ENCODE measurements around the gene SALL3.

Gene SALL3

DNA sequence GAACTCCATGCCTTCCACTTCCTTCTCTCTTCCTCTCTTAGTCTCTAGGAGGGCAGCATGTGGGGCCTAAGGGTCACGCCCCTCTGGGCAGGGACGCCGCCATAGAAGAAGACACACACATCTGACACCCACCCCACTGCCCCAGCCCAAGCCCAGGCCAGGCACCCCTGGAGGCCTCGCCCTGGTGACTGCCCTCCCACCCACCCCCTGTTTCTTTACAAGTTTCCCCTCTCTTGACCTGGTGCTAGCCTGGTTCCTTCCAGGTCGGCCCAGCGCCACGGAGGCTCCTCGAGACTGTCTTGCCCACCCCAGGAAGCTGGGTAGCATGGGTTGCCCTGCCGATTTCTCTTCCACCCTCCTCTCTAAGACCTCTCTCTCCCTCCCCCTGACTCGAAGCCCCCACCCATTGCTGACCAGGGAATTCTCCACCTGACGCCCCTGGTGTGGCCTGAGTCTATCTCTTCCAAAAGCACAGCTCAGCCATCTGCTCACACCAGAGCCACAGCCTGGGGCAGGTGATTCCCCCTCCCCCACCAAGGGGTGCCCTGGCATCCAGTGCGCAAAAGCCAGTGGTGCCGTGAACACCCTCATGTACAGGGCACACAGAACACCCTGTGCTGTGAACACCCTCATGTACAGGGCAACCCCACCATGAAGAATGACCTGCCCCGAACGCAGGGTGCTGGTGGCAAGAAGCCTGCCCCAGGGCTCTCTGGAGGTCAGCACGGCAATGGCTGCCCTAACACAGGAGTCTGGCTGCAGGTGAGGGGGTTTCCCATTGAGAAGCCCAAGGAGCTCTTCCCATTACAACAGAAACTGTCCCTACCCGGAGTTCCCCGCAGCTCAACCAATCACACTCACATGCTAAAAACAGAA is 13.5 kb upstream of the SALL3 start:
- no peak for DNase-seq

DNA sequence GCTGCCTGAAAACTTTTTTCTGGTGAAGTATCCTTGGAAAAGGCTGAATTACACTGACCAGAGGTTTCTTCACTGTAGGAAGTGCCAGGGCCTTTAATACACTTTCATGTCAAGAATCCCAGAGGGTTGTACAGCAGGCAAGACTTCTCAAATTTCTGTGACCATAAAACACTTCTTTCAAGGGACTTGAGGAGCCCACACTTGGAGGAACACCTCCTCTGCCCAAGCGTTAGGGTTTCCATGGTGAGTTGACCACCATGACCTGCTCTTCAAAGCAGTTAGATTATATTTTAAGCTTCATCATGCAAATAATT is 12.9 kb upstream of the SALL3 start:
- no peak for DNase-seq

DNA sequence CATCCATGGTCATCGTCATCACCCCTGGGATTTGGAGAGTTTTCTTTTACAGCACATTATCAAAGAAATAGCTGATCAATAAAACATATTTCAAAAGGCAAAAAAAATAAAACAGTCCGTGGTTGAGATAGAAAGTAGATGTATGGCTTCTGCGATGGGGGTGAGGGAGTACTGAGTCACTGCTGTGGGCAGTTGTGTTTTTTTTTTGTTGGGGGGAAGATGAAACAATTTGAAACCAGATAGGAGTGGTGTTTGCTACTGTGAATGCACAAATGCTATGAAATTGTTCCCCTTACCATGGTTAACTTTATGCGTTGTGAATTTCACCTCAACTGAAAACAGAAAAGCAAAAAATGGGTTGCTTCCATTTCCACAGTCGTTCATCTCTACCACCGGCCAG is 11.9 kb upstream of the SALL3 start:
- no peak for DNase-seq

DNA sequence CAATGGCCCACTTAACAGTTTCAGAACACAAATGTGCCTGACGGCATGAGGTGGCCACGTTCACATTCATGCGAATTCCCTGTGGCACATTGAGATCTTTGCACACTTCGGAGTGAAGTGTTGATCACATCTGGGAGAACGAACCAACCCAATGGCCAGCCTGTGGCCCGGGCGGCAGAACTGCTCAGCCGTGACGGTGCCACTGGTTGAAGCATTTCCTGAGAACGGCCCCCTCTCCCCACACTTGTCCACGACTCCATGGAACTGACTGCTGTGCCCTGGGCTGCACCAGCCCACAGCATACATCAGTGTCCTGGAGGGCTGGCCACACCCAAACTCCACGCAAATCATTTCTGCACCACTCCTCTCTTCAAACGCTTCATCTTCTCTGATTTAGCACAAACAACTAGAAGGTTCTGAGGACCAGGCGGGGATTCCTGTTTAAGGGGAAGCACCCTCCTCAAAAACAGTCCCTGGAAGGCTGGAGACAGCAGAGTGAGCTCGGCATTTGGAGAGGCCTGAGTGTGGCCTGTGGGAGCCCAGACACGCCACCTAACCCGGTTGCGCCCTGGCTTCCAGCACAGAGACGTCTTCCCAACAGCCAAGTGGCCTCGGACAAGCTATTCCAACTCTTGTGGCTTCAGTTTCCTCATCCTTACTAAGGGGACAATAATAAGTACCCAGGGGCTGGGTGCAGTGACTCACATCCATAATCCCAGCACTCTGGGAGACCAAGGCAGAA is 9.9 kb upstream of the SALL3 start:
- no peak for DNase-seq

DNA sequence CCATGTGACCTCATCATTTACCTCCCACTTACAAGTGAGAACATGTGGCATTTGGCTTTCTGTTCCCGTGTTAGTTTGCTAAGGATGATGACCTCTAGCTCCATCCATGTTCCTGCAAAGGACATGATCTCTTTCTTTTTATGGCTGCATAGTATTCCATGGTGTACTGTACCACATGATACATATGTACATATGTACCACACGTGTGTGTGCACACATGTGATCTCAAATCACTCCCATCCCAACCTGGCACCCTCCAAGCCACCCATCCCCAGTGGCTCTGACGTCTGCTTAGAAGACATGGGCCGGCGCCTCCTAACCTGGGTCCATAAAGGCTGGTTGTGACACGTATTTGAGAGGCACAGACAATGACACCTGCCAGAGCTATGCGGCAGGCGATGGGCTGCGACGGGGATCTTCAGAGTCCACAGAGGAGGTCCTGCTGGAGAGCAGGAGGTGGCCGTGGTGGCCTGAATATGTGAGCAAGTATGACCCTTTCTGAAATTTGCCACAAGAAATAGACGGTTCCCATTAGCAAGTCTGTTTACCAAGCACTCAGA is 8.8 kb upstream of the SALL3 start:
- DNase-seq: no peak

DNA sequence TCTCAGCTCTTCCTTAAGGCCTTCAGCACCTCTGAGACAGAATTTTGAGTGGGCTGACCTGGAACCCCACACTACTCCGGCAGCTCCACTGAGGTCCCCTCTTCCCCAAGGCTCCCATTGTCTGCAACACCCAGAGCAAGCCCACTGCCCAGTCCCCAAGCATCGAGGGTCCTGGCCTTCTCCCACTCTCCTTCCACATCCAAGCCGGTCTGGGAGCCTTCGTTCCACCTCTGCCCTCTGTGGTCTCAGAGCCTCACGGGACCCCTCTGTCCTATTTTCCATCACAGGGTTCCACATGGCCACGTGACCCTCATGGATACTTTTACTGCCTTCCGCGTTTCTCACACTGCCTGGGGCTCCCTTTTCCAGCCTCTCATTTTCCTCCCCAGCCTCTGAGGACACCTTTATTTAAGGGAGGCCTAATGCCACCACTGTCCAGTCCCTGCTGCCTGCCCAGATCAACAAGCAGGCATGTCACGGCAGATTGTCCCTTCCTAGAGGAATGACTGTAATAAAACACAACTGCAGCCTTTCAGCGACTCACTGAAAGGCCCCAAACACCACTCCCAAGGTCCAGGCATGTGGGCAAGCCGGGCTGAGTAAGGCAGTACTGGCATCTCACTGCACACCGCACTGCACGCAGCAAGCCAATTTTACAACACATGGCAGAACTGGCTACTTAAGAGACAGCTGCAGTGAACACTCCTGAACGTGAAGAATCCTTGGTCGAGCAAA is 7.9 kb upstream of the SALL3 start:
- no peak for DNase-seq

DNA sequence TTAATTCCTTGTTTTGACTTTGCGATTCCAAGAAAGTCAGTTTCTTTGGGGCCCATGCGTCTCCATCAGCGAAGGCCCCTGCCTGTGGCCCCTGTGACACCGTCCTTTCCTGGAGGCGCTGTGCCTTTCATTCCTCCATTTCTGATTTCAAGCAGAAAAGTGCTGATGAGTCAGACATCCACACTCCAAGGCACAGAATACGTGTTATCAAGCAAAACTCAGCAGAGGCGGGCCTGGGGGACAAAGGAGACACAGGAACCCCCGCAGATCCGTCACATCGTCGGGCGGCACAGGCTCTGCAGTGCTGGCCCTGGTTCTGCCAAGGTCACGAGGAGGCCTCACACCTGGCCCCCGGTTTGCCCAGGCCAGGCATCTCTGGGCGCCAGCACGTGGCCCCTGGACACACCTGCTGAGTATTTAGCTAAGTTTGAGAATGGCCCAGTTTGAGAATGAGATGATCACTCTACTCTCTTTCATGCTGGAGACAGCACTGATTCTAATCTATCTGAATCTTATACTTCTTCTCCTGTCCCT is 7.2 kb upstream of the SALL3 start:
- no peak for DNase-seq

DNA sequence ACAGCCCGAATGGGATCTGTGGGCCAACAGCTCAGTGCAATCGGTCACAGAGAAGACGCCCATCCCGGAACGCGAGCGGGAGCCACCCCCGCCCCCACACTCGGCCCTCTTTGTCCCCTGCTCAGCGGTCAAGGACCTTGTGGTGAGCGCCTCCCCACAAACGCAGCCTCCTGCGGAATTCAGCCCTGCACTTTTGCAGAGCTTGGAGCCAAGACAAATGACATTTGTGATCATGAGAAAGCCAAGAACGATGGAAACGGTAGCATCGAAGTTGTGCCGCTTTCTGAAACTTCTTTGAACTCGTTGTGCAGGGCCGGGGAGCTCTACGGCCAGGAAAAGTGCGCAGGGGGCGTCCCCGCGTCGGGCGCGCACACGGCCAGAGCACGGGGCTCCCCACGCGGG is 6.7 kb upstream of the SALL3 start:
- no peak for DNase-seq

DNA sequence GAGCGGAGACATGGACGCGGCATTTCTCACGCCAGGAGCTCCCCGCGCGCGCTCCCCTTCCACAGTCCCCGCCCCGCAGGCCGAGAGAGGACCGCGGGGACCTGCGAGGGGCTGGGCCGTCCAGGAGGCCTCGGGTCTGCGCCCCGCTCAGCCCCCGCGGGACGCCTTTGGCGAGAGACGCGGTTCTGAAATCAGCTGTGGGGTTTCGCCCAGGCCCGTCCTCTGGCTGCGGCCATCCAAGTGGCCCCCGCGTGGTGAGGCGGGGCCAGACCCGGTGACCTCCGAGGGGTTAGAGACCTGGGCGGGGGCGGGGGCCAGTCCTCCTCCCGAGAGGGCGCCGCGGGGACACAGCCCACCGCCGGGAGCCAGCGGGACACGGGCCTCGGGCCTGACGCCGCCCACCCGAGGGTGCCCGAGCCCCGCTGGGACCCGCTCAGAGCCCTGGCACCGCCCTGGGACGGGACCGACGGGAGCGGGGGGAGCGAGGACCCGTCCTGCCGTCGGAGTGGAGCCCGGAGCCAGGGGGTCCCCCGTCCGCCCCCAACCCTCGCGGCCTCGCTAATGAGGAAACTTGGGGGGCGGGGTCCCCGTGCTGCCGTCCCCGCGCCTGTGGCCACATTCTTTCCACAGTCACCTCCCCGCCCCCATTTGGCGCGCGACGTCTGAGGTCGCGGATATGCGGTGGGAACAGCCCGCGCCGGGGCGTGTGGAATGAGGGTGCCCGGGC is 6.1 kb upstream of the SALL3 start:
- DNase-seq: no peak

DNA sequence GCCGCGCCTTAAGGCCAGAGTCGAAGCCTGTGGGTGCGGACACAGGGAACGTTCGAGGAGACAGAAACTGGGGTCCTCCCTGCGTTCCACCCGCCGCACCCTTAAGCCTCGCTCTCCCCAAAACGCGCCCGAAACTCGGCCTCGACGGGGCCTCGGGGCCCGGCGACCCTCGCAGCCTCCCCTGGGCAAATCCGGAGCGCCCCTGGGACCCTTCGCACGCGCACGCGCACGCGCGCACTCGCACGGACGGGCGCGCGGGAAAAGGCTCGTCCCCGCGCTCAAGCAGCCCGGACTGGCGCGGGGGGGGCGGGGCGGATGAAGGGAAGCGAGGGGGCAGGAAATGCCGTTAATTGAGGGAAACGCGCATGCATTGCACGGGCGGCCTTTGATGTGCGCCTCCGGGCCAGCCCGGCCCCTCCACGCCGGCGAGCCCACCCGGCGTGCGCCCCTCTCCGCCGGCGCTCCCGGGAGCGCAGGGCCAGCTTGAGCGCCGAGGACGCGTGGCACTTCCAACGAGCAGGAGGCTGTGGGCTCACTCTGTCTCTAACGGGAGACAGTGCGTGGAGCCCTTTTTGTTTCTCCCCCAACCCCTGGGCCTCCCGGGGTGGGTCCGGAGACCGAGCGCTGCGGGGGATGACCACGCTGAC is 5.4 kb upstream of the SALL3 start:
- DNase-seq: no peak

DNA sequence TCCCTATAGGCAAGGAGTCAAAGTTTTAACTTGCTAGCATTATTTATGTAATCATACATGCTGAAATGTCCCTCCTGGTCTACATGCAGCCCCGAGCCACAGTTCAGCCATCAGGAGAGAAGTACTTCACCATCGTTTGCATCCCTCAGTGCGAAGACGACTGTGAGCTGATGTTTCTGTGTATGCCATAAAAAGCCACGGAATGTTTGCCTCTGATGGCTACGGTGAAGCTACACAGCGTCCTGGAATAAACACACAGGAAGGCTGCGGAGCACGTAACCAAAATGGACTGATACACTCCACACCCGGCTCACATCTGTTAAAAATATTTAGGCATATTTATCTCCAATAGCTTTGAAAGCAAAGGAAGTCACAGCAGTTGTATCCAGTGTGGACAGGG is 4.3 kb upstream of the SALL3 start:
- no peak for DNase-seq

DNA sequence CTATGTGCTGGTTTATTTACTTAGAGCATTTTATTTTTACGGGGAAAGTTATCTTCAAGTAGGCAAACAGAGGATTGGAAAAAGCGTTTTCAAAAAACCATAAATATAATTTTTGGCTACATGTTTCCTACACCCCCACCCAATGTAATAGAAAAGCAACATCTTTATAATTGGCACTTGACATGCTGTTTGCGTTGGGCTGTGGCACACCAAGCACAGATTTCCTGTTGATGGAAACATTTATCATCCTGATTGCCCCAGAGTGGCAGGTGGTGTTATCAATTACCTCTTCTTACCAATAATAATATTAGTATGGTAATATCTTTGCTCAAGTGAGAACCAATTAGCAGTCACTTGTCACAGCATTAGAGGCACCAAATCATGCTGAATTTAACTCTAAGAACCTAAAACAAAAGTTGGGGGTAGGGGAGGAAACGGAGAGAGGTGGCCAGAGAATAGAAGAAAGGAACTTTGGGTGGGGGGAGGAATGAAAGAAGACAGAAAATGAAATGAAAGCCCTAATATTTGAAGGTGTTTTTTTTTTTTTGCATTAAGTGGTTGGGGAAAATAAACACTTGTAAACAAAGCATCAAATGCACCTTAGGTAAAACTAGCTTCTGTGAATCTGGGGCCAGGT is 3.8 kb upstream of the SALL3 start:
- no peak for DNase-seq

DNA sequence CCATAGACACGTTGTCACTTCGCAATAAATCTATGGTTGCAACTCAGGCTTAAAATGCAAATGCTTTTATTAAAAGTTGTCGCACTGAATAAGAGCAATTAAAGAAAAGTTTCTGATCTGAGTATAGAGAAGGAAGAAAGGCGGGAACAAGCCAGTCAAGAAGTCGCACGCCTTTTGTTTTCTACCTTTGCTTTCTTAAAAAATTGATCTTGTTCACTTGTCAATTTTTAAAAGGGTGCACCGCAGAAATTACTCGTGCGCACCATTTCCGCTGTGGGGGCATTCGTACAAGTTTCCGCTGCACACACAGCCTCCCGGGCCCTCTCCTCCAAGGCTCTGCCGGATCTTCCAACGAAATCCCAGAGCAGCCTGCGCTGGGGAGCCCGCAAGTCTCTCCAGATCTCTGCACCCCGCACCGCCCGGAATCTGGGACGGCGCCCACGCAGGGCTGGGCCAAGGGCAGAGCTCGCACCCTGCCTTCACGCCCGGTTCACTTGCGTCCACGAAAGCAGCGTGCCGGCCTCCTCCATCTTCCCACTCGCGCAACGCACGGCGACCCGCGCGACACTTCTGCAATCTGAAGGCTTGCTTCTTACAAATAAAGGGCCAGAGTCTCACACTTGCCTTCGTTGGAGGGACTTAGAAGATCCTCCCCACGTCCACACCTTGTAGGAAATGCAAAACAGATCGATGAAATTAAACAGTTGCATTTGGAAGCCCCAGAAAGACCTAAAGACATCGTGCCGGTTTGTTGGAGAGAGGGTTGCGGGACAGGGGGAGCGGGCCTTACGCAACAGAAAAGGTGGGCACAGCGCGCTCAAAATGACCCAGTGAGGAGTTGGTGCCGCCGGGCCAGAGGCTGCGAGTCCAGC is 2.6 kb upstream of the SALL3 start:
- DNase-seq: no peak

DNA sequence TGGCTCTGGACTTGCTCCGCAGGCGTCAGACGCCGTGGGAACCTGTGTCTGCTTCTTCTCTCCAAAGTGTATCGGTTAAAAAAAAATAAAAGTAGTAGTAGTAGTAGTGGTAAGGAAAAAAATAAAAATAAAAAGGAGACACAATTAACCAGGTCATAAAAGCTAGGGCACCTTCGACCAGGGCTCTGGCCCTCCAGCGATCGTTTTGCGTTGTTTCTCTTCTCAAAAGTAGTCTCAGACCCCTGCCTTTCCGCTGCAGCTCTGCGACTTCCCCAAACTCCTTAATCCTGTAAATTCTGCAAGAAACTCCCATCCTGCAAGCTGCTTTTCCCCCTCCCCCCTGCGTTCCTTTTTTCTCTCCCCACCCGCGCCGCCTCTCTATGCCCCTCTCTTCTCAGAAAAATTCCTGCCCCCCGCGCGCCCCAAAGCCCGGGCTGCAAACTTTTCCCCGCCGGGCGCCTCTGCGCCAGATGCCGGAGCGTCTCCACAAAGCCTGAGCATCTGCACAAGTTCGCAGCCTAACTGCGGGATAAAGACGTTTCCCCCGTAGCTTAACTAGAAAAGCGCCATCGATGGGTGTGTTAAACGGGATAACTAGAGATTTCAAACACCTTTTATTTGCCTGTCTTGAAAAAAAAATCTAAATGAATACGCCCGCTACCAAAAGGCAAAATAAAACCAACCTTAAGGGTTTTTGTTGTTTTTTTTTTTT is 1.8 kb upstream of the SALL3 start:
- no peak for DNase-seq

DNA sequence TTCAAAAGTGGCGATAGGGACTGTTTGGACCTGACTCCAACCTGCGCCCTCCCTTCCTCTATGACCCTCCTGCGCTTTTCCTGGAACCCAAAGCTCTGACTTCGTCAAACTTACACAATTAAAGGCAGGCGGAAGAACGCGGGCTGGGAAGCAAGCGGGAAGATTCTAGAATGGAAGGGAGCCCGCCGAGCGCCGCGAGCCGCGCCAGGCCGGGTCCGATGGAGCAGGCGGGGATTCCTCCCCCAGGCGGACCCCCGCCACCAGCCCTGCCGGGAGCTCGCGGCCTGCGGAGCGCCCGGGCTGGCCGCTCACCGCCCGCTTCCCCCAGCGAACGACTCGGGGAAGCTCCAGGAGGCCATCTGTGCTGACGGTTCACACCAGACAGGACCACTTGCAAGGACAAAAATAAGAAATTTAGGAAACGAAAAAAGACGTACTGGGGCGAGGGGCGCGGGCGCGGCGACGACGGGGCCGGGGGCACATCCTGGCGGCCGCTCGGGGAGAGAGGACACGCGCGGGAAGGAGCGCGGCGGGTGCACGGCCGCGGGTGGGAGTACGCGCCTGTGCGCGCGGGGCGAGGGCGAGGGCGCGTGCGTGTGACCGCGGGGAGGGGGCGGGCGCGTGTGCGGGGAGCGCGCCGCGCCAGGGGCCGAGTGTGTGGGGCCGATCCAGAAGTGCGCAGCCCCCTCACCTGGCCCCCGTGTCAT is 1.1 kb upstream of the SALL3 start:
- DNase-seq: no peak

DNA sequence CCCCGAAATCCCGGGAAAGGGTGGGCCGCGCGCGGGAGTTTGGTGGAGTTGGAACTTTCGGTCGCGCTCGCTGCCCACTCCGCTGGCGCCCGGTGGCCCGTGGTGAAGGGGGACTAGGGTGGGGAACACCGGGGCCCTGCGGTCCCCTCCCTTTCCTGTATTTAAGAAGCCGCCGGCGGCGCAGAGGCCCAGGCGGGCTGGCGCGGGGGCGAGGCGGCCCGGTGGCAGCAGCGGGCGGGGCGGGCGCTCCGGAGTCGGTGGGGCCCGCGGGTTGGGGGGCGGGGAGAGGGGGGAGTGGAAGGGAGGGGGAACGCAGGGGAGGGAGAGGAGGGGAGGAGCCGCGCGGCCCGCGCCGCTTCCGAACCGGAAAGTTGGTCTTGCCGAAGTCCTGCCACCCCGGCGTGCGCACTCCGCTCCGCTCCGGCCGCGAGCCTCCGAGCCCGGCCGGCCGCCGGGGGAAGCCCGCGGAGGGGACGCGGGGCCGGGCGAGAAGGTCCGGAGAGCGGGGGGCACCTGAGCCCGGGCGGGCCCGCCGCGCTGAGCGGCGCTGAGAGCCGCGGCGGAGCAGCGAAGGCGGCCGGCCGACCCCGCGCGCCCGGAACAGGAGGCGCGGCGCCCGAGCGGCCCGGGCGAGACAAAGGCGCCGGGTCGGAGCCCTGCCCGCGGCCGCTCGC is 425 bp upstream of the SALL3 start:
- no peak for DNase-seq

DNA sequence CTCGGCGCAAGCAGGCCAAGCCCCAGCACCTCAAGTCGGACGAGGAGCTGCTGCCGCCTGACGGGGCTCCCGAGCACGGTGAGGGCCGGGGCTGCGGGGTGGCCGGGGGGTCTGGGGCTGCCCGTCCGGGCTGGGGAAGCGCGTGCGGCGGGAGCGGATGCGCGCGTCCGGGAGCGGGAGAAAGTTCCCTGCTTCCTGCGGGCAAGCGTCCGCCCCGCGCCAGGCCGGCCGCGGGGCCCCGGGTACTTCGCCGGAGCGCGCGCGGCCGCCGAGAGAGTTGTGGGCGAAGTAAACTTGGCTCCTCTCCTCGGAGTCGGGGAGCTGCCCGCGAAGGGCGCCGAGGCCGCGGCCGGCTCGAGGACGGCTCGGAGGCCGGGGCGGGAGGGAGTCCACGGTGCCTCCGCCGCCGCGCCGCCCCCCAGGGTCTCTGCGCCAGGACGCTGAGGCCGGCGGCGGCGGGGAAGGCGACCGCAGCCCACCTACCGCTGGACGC is 707 bp downstream of the SALL3 start:
- no peak for DNase-seq

DNA sequence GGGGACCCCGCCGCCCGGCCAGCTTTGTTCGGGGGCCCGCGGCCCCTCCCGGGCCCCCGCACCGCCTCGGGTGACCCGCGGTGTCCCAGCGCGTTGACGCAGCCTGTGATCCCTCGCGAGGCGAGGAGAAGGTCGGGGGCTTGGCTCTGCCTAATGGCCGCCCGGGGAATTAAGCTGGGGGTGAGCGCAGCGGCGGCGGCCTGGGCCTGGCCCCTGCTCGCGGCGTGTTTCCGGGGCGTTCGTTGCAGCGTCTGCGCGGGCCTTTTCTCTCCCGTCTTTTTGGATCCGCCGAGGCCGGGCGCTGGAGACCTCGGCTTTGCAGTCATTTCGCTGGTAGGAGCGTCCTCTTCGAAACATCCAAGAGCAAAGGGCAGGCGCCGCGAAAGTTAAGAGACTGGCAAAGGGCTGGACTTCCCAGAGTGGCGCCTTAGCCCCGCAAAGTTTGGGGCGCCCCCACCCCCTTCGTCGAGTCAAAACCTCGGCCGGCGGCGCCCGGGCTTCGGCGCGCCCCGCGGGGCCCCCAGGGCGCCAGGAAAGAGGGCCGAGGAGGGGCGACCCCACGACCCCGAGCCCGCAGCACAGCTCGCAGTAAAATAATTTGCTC is 1.3 kb downstream of the SALL3 start:
- DNase-seq: no peak

Measured in NCI-H446 (cell line).